ENCODE data around the gene FBL.

GRCh38 chr19:39819786-39820185 is 26.4 kb downstream of the FBL start:
- TF ChIP-seq CTCF (IDR thresholded peaks at IDR 0.05; ENCODE audit: insufficient read depth, low read length, poor library complexity, severe bottlenecking): no peak
- no peak for TF ChIP-seq EZH2phosphoT487 (conservative IDR thresholded peaks at IDR 0.05; ENCODE audit: low read length)

All from SU-DHL-6 (cell line).